ENCODE data around the gene SLC38A6.
"Not testable (repeated sequence)": the region's sequence is repeated elsewhere in the genome, so short reads cannot be mapped to it uniquely, and the experiment has no call there.

Gene SLC38A6

GRCh38 chr14:61063461-61063860, 82.4 kb downstream of the SLC38A6 start:
- no peak for DNase-seq

- DNase-seq, result no peak
Measured at GRCh38 chr14:61064210-61064609, 83.2 kb downstream of the SLC38A6 start.

GRCh38 chr14:61064856-61065255, 83.8 kb downstream of the SLC38A6 start:
- no peak for DNase-seq

GRCh38 chr14:61065656-61066055, 84.6 kb downstream of the SLC38A6 start:
- DNase-seq, result peak; percentile 73

- not testable (repeated sequence) for DNase-seq
Measured at GRCh38 chr14:61072442-61072841, 91.4 kb downstream of the SLC38A6 start.

GRCh38 chr14:61074852-61075251, 93.8 kb downstream of the SLC38A6 start:
- no peak for DNase-seq

GRCh38 chr14:61076556-61076955, 95.5 kb downstream of the SLC38A6 start:
- DNase-seq, result no peak

- no peak for DNase-seq
Measured at GRCh38 chr14:61077437-61077836, 96.4 kb downstream of the SLC38A6 start.

GRCh38 chr14:61077951-61078720, 97.1 kb downstream of the SLC38A6 start:
- DNase-seq, result peak; percentile 87

GRCh38 chr14:61080591-61081010, 99.6 kb downstream of the SLC38A6 start:
- no peak for DNase-seq

- no peak for DNase-seq
Measured at GRCh38 chr14:61088081-61088480, 107.0 kb downstream of the SLC38A6 start.

- no peak for DNase-seq
Measured at GRCh38 chr14:61089126-61089750, 108.2 kb downstream of the SLC38A6 start.

- no peak for DNase-seq
Measured at GRCh38 chr14:61090432-61091216, 109.6 kb downstream of the SLC38A6 start.

GRCh38 chr14:61091657-61092273, 110.7 kb downstream of the SLC38A6 start:
- no peak for DNase-seq

GRCh38 chr14:61098096-61098495, 117.1 kb downstream of the SLC38A6 start:
- not testable (repeated sequence) for DNase-seq

- DNase-seq, result no peak
Measured at GRCh38 chr14:61098721-61099120, 117.7 kb downstream of the SLC38A6 start.

- no peak for DNase-seq
Measured at GRCh38 chr14:61099216-61099835, 118.3 kb downstream of the SLC38A6 start.

GRCh38 chr14:61101803-61102548, 120.9 kb downstream of the SLC38A6 start:
- DNase-seq, result no peak
